GM12891 (cell line): Measurements from ENCODE around the gene ISG15.

Experiments
- POLR2A ChIP-seq: IDR thresholded peaks from 2 replicates; pipeline ENCODE4 v1.6.1; 2011; ENCODE audit warnings: low read depth, low read length, control low read depth
- POLR2AphosphoS5 ChIP-seq: IDR thresholded peaks from 2 replicates; pipeline ENCODE4 v1.6.1; 2011; ENCODE audit warnings: low read depth, low read length, control low read depth
- SPI1 ChIP-seq: IDR thresholded peaks from 2 replicates; pipeline ENCODE4 v1.6.1; 2011; ENCODE audit warnings: low read depth, low read length, control low read depth

DNA sequence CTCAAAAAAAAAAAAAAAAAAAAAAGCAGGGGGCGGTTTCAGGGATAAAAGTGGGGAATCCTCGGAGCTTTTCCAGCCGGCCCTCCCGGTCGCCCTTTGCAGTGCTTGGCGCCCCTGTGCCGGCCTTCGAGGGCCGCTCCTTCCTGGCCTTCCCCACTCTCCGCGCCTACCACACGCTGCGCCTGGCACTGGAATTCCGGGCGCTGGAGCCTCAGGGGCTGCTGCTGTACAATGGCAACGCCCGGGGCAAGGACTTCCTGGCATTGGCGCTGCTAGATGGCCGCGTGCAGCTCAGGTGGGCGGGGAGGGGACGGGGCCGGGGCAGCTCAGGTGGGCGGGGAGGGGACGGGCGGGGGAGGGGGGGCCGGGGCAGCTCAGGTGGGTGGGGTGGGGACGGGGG, 35.5 kb downstream of the ISG15 start:
- TF ChIP-seq POLR2AphosphoS5 (no peak), POLR2A (no peak), SPI1 (no peak)
